ENCODE data around the gene TMEM236.

Gene TMEM236

DNA sequence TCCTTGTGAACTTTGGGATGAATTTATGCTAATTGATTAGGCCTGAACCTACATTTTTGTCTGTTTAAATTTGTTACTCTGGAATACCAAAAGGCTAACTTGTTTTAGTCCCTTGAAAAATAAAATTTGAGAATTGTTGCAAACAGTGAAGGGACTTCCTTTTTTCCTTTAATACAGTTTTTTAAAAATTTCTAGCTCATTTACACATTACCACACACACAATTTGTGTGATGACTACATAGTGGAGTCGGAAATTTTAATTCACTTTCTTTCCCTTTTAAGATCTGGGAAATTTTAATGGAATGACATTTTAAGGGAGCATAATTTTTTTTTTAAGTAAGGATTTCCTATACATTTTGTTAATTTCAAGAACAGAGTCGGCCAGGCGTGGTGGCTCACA lies 8.6 kb upstream of the TMEM236 start:
- DNase-seq = no peak

DNA sequence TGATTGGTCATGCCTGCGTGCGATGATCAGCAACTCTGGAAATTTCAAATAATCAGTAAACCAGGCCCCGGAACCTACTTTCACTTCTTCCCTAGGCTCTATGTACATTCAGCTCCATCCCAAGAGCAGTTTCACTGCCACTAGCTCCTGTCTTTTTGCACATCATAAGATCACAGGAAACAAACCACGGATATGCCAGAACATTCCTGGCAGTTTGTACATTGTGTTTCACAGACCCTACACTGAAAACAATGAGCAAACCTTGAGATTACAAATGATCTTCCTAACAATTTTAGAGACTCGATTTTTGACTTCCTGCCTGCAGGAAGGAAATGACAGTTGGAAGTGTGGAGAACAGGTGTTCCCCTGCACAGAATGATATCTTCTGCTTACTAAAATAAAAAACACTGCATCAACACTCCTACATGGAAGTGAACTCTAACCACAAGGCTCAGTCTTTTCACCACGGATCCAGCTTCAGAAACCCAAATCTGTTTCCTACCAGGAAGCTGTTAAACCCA lies 7.6 kb upstream of the TMEM236 start:
- DNase-seq = no peak

DNA sequence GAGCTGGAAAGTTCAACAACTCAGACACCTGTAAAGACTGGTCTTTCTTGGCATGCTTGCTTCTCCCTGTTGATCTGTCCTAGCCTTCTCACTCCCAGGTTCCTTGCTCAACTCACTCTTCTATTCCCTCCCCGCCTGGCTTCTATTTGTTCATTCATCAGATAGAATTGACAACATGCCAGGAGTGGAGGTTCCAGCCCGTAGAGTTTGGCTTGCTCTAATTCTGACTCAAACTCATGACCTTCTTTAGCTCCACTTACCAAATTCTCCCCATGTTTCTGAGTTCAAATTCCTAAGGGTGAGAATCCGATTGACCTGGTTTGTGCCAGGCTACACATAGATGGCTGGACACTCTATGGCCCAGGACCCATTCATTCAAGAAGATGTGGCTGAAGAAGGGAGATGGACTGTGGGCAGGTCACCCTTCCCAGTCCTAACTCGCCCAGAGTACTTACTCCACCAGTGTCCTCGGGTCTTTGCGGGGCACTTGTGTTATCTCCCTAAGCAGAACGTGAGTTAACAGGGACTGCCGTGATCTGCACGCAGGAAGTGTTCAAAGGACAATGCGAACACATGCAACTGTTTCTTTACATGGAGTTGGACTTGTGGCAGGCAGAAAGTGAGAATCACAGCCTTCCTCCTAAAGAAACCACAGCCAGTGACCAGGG lies 4.0 kb upstream of the TMEM236 start:
- no peak for DNase-seq

- no peak for DNase-seq
These were observed 2.1 kb upstream of the TMEM236 start for GRCh38 chr10:17749890-17750289.

- DNase-seq = no peak
These were observed 4.7 kb downstream of the TMEM236 start for GRCh38 chr10:17756557-17757217.

DNA sequence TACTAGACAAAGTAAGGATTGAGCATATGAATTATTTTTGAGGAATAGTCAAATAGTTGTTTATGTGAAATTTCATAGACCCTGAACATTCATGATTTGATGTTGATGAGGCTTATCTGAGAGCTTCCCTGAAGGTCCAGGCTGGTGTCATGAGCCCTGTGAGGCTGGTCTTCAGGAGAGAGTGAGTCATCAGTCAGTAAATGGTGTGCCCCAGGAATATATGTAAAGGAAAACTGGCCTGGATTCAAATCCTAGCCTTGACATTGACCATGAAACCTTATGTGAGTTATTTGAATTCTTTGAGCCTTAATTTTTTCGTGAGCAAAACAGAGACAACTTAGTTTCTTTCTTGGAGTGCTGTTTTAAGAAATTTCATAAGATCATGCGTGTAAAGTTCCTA lies 6.2 kb downstream of the TMEM236 start:
- DNase-seq = no peak

DNA sequence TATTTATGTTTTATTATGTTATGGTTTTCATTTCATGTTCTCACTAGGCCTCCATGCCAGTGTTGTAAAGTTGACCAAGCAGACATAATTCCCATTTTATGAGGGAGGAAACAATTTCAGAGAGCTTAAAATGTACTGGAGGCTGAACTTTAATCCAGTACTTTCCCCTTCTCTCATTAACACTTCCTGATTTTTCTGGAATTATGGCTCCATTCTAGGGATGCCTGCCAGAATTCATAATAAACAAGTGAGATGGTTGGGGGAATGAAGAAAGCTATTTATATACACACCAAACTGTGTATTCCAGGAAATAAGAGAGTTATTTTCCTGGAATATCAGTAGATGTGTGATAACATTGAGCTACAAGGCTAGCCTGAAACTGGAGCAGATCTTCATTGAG lies 6.9 kb downstream of the TMEM236 start:
- no peak for DNase-seq

- no peak for DNase-seq
These were observed 12.1 kb downstream of the TMEM236 start for GRCh38 chr10:17764142-17764541.

DNA sequence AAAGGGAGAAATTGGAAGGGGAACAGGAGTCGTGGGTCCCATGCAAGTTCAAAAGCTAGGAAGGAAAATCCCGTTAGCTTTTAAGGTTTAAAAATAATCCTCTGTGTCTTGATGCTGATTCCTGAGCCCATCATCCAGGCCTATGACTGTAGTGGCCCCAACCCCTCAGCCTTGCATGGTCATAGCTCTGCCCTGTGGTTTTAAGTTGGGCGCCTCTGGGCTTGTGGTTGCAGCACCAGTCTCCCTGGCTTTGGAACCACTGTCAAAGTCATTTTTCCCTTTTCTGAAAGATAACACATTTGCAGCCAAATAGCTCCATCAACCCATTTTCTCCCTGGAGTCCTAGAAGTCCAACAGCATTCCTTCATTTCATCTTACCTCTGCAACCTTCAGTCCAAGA lies 13.6 kb downstream of the TMEM236 start:
- DNase-seq = no peak

DNA sequence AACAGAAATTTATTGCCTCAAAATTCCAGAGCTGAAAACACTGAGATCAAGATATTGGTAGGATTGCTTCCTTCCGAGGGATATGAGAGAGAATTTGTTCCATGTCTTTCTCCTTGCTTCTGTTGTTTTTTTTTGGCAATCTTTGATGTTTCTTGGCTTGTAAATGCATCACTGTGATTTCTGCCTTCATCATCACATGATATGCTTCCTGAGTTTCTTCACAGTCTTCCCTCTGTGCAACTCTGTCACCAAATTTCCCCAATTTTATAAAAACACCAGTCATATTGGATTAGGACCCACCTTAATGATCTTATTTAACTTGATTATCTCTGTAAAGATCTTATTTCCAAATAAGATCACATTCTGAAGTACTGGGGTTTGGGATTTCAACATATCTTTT lies 14.7 kb downstream of the TMEM236 start:
- no peak for DNase-seq

- DNase-seq = no peak
These were observed 16.5 kb downstream of the TMEM236 start for GRCh38 chr10:17768496-17768895.

DNA sequence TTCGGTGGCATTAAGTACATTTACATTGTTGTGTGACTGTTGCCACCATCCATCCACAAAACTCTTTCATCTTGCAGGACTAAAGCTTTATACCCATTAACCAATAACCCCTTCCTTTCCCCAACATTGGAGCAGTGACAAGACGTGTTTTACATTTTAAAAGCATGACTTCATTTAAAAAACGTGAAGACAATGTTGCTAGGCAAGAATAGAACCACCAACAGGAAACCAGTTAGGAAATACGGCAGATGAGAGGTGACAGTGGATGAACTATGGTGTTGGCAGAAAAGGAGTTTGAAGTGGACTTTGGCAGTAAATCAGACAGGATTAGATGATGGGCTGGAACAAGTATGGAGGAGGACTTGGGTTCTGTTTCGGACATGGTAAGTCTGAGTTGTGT lies 17.0 kb downstream of the TMEM236 start:
- DNase-seq = no peak

DNA sequence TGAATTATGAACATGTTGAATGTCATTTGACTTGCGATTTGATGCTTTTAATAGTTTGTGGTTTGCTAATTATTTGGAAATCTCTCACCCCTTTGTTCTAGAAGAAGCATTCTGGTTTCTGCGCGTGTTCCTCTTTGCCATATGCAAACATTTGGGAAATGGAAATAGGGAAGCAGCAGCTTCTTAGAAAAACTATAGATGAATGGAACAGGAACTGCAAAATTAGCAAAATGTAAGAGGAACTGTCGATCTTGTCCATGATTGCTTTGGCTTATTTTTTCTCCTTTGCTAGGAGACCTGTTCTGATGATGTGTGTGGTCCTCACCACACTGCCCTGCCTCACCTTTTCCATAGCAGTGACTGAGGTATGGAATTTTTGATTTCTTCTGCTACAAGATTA lies 19.0 kb downstream of the TMEM236 start:
- no peak for DNase-seq

DNA sequence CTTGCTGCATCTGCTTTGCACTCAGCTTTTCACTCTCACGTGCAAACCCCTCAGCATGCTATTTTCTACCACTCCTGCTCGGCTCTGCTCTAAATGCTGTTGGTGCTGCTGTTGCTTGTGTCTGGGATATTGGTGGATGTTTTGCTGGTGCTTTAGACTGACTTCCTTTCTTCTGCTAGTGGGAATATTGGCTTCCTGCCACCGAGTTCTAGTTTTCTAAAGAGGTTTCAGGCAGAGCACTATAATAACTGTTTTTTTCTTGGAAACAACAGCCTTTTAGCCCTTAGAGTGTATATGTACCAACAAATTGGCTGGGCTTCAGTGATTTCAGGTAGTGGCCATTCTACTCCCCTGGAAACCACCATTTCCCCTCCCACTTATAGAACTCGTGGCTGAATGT lies 27.8 kb downstream of the TMEM236 start:
- DNase-seq = no peak

DNA sequence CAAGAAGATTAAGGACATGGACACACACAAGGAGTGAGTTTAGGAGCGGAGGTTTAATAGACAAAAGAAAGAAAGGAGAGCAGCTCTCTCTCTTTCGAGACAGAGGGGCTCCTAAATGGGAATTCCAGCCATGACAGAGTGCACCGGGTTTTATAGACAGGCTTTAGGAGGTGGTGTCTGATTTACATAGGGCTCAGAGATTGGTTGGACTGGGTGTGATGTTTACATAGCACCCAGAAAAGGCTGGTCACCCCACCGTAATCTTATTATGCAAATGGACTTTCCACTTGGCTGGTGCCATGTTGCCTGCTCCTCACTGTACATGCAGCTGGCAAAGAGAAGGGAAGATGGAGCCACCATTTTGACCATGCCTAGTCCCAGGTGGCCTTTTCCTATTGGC lies 28.7 kb downstream of the TMEM236 start:
- no peak for DNase-seq

GRCh38 chr10:17781856-17782255 lies 29.9 kb downstream of the TMEM236 start:
- no peak for DNase-seq

- no peak for DNase-seq
These were observed 31.1 kb downstream of the TMEM236 start for GRCh38 chr10:17782921-17783665.

GRCh38 chr10:17783751-17784150 lies 31.8 kb downstream of the TMEM236 start:
- DNase-seq = no peak

- no peak for DNase-seq
These were observed 32.7 kb downstream of the TMEM236 start for GRCh38 chr10:17784688-17785087.

- no peak for DNase-seq
These were observed 33.4 kb downstream of the TMEM236 start for GRCh38 chr10:17785276-17785930.

GRCh38 chr10:17787087-17787961 lies 35.3 kb downstream of the TMEM236 start:
- no peak for DNase-seq

- no peak for DNase-seq
These were observed 36.6 kb downstream of the TMEM236 start for GRCh38 chr10:17788646-17789045.

Data from NCI-H1092 (cell line).